M059J (cell line): ENCODE measurements around the gene COL6A1. TPM values are rescaled to one million over a fixed set of nuclear protein-coding genes. Genes with fewer than 3 reads are reported as not detected.

Experiments
- DNase-seq: peaks from one replicate; pipeline ENCODE4 v3.0.0-alpha.2; 2012; ENCODE audit warnings: low read depth
- total RNA-seq: library from RNA; depleted of rRNA; stranded (reverse); fragments of >200 nt; shearing (Covaris generic); gene quantifications from 2 replicates; pipeline ENCODE4 v1.2.3, GENCODE V29; 2014; rRNA removed

COL6A1 gene
- total RNA-seq, result 147 and 271 TPM in 2 replicates

- peak; percentile 88 for DNase-seq
Measured at GRCh38 chr21:45981151-45982091, at the start of gene COL6A1. Gene COL6A1, plus strand, starts transcription at chr21:45981770. Its CDS starts 81 bp downstream, at chr21:45981851.

- no peak for DNase-seq
Measured at GRCh38 chr21:45932922-45933502, 48.6 kb upstream of the COL6A1 start.

GRCh38 chr21:45934085-45934484 is 47.5 kb upstream of the COL6A1 start:
- no peak for DNase-seq

GRCh38 chr21:45934554-45934953 is 47.0 kb upstream of the COL6A1 start:
- no peak for DNase-seq

GRCh38 chr21:45935628-45936027 is 45.9 kb upstream of the COL6A1 start:
- DNase-seq, result peak; percentile 27

GRCh38 chr21:45937721-45938452 is 43.7 kb upstream of the COL6A1 start:
- DNase-seq, result no peak

- no peak for DNase-seq
Measured at GRCh38 chr21:45938453-45938755, 43.2 kb upstream of the COL6A1 start.

DNA sequence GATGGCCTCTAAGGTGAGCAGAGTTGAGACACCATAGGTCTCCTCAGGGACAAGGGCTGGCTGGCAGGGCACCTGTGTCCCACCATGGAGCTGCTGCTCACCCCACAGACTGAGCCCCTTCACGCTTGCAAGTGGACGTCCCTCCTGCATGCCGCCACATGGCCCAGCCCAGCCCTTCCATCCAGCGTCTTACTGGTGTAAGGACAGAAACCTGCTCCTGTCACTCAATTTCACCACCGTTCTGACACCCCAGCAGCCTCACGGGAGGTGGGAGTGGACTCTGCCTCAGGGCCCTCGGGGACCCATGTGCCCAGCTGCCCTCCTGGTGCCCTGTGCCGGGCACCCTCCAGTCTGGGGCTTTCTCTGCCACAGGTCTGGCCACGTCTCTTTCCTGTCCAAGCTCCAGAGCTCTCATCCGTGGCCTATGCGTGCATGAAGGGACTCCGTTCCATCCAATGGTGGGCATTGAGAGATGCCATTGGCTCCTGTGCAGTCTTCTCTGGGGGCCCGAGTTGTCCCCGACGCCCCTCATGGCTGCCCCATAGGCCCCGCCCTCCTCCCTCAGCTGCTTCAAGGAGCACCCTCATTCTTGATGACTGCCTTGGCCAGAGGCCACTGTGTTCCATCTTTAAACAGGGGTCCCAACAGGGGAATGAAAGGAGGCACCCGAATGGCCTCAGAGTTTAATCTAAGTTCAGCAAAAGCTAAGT is 42.6 kb upstream of the COL6A1 start:
- DNase-seq, result no peak

GRCh38 chr21:45939521-45940045 is 42.0 kb upstream of the COL6A1 start:
- DNase-seq, result no peak

GRCh38 chr21:45940091-45940490 is 41.5 kb upstream of the COL6A1 start:
- no peak for DNase-seq

GRCh38 chr21:45940621-45941337 is 40.8 kb upstream of the COL6A1 start:
- no peak for DNase-seq

DNA sequence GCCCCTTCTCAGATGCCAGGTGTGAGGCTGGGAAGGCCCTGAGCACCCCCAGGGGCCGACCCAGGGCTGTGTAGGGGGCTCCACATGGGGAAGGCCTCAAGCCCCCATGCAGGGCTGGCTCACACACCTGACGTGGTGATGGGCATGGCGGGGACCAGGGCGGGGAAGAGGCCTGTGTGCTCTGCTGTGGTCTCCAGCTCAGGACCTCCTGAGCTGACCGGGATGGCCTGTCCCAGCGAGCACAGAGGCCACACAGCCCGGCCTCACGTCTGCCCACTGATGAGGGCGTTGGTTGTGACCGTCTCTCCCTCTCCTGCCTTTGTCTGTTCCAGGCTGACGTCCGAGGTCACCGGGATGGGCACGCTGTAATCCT is 40.2 kb upstream of the COL6A1 start:
- DNase-seq, result no peak

GRCh38 chr21:45941717-45942546 is 39.6 kb upstream of the COL6A1 start:
- DNase-seq, result no peak

GRCh38 chr21:45942755-45943629 is 38.6 kb upstream of the COL6A1 start:
- DNase-seq, result no peak

DNA sequence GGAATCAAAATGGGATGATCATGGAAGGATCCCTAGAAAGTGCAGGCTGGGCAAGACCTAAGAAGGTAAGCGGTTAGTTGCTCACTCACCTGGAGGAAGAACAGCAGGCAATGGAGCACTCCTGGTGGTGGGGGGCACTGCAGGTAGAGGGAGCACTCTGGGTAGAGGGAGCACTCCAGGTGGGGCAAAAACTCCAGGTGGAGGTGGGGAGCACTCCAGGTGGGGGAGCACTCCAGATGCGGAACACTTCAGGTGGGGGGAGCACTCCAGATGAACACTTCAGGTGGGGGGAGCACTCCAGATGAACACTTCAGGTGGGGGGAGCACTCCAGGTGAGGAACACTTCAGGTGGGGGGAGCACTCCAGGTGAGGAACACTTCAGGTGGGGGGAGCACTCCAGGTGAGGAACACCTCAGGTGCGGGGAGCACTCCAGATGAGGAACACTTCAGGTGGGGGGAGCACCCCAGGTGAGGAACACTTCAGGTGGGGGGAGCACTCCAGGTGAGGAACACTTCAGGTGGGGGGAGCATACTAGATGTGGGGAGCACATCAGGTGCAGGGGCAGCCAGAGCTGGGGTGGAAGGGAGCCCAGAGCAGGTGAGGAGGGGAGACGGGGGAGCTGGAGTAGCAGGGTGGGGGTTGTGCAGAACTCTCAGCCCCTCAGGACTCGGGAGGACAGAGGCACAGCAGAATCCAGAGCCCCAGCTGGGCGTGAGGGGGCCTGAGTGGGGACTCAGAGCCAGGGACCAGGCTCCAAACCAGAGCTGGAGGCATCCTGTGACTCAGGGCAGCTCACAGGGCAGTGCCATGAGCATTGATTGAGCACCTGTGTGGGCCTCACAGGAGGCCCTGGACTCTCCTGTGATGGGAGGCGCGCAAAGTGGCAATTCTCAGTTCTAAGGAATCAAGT is 37.7 kb upstream of the COL6A1 start:
- DNase-seq, result peak; percentile 16

GRCh38 chr21:45944601-45945000 is 37.0 kb upstream of the COL6A1 start:
- no peak for DNase-seq

- DNase-seq, result no peak
Measured at GRCh38 chr21:45945066-45945867, 36.3 kb upstream of the COL6A1 start.
